ENCODE measurements around the gene CLPTM1. TPM values are rescaled to one million over a fixed set of nuclear protein-coding genes. Genes with fewer than 3 reads are reported as not detected.

CLPTM1 gene
- total and polyA plus RNA-seq, 8 donors: 67.1 to 118 (median 71.5) TPM

- peak; percentile 22 for ATAC-seq
- Histone ChIP-seq H3K4me3 (peak overlapping the region; percentile 91 to 97), H3K36me3 (peaks cover 0 to 7% of the 10 kb centered on the region in 2 donors), H3K27me3 (no peaks in the 10 kb centered on the region), H3K27ac (peak overlapping the region in 1 of 2 donors; percentile 87), H3K4me1 (peaks cover 7 to 49% of the 10 kb centered on the region in 2 donors), H3K9me3 (no peaks in the 10 kb centered on the region)
- intact Hi-C loops (cut with DNase I): no loop called here
- no peak for TF ChIP-seq CTCF (IDR thresholded peaks at IDR 0.05)
- no peak for DNase-seq
These were observed 592 bp downstream of the CLPTM1 start for GRCh38 chr19:44955505-44956439.

- ATAC-seq (no peak), DNase-seq (no peak)
- TF ChIP-seq CTCF (IDR thresholded peaks at IDR 0.05): no peak
- intact Hi-C loops (cut with DNase I): no loop called here
- Histone ChIP-seq H3K36me3 (peaks cover 0 to 22% of the 10 kb centered on the region in 2 donors), H3K27ac (no peak overlapping the region), H3K9me3 (no peaks in the 10 kb centered on the region), H3K27me3 (no peaks in the 10 kb centered on the region), H3K4me3 (no peak overlapping the region), H3K4me1 (peaks cover 7 to 42% of the 10 kb centered on the region in 2 donors)
These were observed 2.3 kb downstream of the CLPTM1 start for GRCh38 chr19:44957526-44957925.

- Histone ChIP-seq H3K4me3 (no peak overlapping the region), H3K27me3 (no peaks in the 10 kb centered on the region), H3K9me3 (no peaks in the 10 kb centered on the region), H3K36me3 (peaks cover 0 to 28% of the 10 kb centered on the region in 2 donors), H3K4me1 (peaks cover 7 to 42% of the 10 kb centered on the region in 2 donors), H3K27ac (no peak overlapping the region)
- intact Hi-C loops (cut with DNase I): no loop called here
- ATAC-seq: no peak
- DNase-seq: no peak
- no peak for TF ChIP-seq CTCF (IDR thresholded peaks at IDR 0.05)
These were observed 2.9 kb downstream of the CLPTM1 start for GRCh38 chr19:44958090-44958489.

- no peak for ATAC-seq
- Histone ChIP-seq H3K36me3 (peaks cover 0 to 43% of the 10 kb centered on the region in 2 donors), H3K9me3 (no peaks in the 10 kb centered on the region), H3K27me3 (no peaks in the 10 kb centered on the region), H3K27ac (no peak overlapping the region), H3K4me3 (no peak overlapping the region), H3K4me1 (peaks cover 7 to 29% of the 10 kb centered on the region in 2 donors)
- DNase-seq: no peak
- TF ChIP-seq CTCF (IDR thresholded peaks at IDR 0.05): no peak
- intact Hi-C loops (cut with DNase I): no loop called here
These were observed 4.5 kb downstream of the CLPTM1 start for GRCh38 chr19:44959691-44960090.

- H3K27ac ChIP-seq: no peak overlapping the region
- DNase-seq (no peak), ATAC-seq (no peak)
- no peaks in the 10 kb centered on the region for H3K27me3 ChIP-seq
- H3K4me1 ChIP-seq: peaks cover 4 to 23% of the 10 kb centered on the region in 2 donors
- H3K9me3 ChIP-seq: no peaks in the 10 kb centered on the region
- TF ChIP-seq CTCF (IDR thresholded peaks at IDR 0.05): no peak
- H3K4me3 ChIP-seq: no peak overlapping the region
- H3K36me3 ChIP-seq: peaks cover 0 to 57% of the 10 kb centered on the region in 2 donors
- intact Hi-C loops (cut with DNase I): no loop called here
These were observed 5.9 kb downstream of the CLPTM1 start for GRCh38 chr19:44960906-44961728.

Data from left lung (tissue), 10 donors.